ENCODE results near the gene RAPGEF4.

RAPGEF4 gene

GRCh38 chr2:172698041-172698863 is 37.4 kb upstream of the RAPGEF4 start:
- H4K20me1 ChIP-seq (ENCODE audit: insufficient read depth) = no peaks in the 10 kb centered on the region
- H3K36me3 ChIP-seq (ENCODE audit: insufficient read depth) = no peaks in the 10 kb centered on the region
- H3K9ac ChIP-seq = no peak overlapping the region
- H2AFZ ChIP-seq (ENCODE audit: low read depth) = no peak overlapping the region
- H3K79me2 ChIP-seq (ENCODE audit: insufficient read depth, low read depth) = no peaks in the 10 kb centered on the region
- no peak overlapping the region for H3K4me2 ChIP-seq
- H3K27me3 ChIP-seq (ENCODE audit: insufficient read depth, low read depth) = no peaks in the 10 kb centered on the region
- H3K4me1 ChIP-seq (ENCODE audit: low read depth, poor library complexity, severe bottlenecking) = peaks cover 4% of the 10 kb centered on the region
- no peak overlapping the region for H3K27ac ChIP-seq
- H3K4me3 ChIP-seq (IDR thresholded peaks at IDR 0.05; ENCODE audit: insufficient read depth, low read depth, low read length) = no peak overlapping the region
- TF ChIP-seq CTCF (conservative IDR thresholded peaks at IDR 0.05; ENCODE audit: low read depth, low read length) = no peak

- no peak overlapping the region for H3K4me3 ChIP-seq (IDR thresholded peaks at IDR 0.05; ENCODE audit: insufficient read depth, low read depth, low read length)
- no peak overlapping the region for H3K27ac ChIP-seq
- H3K4me2 ChIP-seq = no peak overlapping the region
- H3K4me1 ChIP-seq (ENCODE audit: low read depth, poor library complexity, severe bottlenecking) = peaks cover 9% of the 10 kb centered on the region
- TF ChIP-seq CTCF (conservative IDR thresholded peaks at IDR 0.05; ENCODE audit: low read depth, low read length) = no peak
- no peak overlapping the region for H2AFZ ChIP-seq (ENCODE audit: low read depth)
- H4K20me1 ChIP-seq (ENCODE audit: insufficient read depth) = no peaks in the 10 kb centered on the region
- H3K79me2 ChIP-seq (ENCODE audit: insufficient read depth, low read depth) = no peaks in the 10 kb centered on the region
- H3K27me3 ChIP-seq (ENCODE audit: insufficient read depth, low read depth) = no peaks in the 10 kb centered on the region
- H3K9ac ChIP-seq = no peak overlapping the region
- H3K36me3 ChIP-seq (ENCODE audit: insufficient read depth) = no peaks in the 10 kb centered on the region
These were observed 34.4 kb upstream of the RAPGEF4 start for GRCh38 chr2:172701250-172701649.

- Histone ChIP-seq H4K20me1 (ENCODE audit: insufficient read depth) (no peaks in the 10 kb centered on the region), H3K27me3 (ENCODE audit: insufficient read depth, low read depth) (no peaks in the 10 kb centered on the region)
- no peak for TF ChIP-seq CTCF (conservative IDR thresholded peaks at IDR 0.05; ENCODE audit: low read depth, low read length)
These were observed 33.2 kb upstream of the RAPGEF4 start for GRCh38 chr2:172702451-172702850.

GRCh38 chr2:172704072-172704936 is 31.3 kb upstream of the RAPGEF4 start:
- no peaks in the 10 kb centered on the region for H4K20me1 ChIP-seq (ENCODE audit: insufficient read depth)
- H3K27ac ChIP-seq = no peak overlapping the region
- H3K4me2 ChIP-seq = no peak overlapping the region
- TF ChIP-seq CTCF (conservative IDR thresholded peaks at IDR 0.05; ENCODE audit: low read depth, low read length) = peak; percentile 76
- H3K4me3 ChIP-seq (IDR thresholded peaks at IDR 0.05; ENCODE audit: insufficient read depth, low read depth, low read length) = no peak overlapping the region
- H3K79me2 ChIP-seq (ENCODE audit: insufficient read depth, low read depth) = no peaks in the 10 kb centered on the region
- no peaks in the 10 kb centered on the region for H3K36me3 ChIP-seq (ENCODE audit: insufficient read depth)
- H3K9ac ChIP-seq = no peak overlapping the region
- H3K27me3 ChIP-seq (ENCODE audit: insufficient read depth, low read depth) = no peaks in the 10 kb centered on the region
- 0 out of 2 replicates have a peak overlapping the region, but pooled peaks have one; percentile 38 for H2AFZ ChIP-seq (ENCODE audit: low read depth)
- peaks cover 6% of the 10 kb centered on the region for H3K4me1 ChIP-seq (ENCODE audit: low read depth, poor library complexity, severe bottlenecking)

More at GRCh38 chr2:172702451-172702850, 33.2 kb upstream of the RAPGEF4 start:
- no peak overlapping the region for H3K9ac ChIP-seq
- H3K36me3 ChIP-seq (ENCODE audit: insufficient read depth) = no peaks in the 10 kb centered on the region
- no peaks in the 10 kb centered on the region for H3K79me2 ChIP-seq (ENCODE audit: insufficient read depth, low read depth)
- H3K4me1 ChIP-seq (ENCODE audit: low read depth, poor library complexity, severe bottlenecking) = peaks cover 9% of the 10 kb centered on the region
- no peak overlapping the region for H3K4me3 ChIP-seq (IDR thresholded peaks at IDR 0.05; ENCODE audit: insufficient read depth, low read depth, low read length)
- H2AFZ ChIP-seq (ENCODE audit: low read depth) = no peak overlapping the region
- H3K27ac ChIP-seq = no peak overlapping the region
- H3K4me2 ChIP-seq = no peak overlapping the region

All from KMS-11 (cell line).